Erythroblast (primary cell): Measurements from ENCODE around the gene HCRTR2.

ENCODE experiments used
- GATA1 ChIP-seq: IDR thresholded peaks from 2 replicates; pipeline ENCODE4 v1.6.1; 2011; ENCODE audit warnings: low read depth, mild to moderate bottlenecking, control low read depth, low read length, moderate library complexity
- POLR2A ChIP-seq: IDR thresholded peaks from 2 replicates; pipeline ENCODE4 v1.6.1; 2011; ENCODE audit warnings: mild to moderate bottlenecking, low read length

DNA sequence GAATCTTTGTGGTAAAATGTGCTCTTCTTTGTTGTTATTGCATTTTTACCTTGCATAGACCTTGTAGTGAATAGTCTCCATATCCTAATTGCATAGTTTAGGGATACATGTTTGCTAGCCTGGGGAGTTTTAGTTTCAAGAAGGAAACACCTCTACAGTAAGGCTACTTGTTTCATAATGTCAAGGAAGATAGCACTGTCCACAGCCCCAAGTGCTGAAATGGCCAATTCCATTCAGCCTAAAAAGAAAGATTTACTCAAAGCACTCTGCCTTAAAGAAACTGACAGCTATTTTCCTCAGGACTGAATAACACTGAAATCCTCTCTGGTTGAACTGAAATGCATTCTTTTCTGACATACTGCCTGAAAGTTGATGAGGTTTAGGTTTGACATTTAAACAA, 2.6 kb downstream of the HCRTR2 start:
- TF ChIP-seq POLR2A (no peak), GATA1 (no peak)
